Measurements from ENCODE around the gene KRTAP3-1.
"Not testable (repeated sequence)": the region's sequence is repeated elsewhere in the genome, so short reads cannot be mapped to it uniquely, and the experiment has no call there.

Gene KRTAP3-1

GRCh38 chr17:41040783-41041571 lies 32.0 kb upstream of the KRTAP3-1 start, which contains the start of gene KRTAP1-1:
TSS of gene KRTAP1-1 (minus strand) at chr17:41041450. CDS start at chr17:41041397, 53 bp downstream.
- not testable (repeated sequence) for H3K4me1 ChIP-seq (ENCODE audit: control insufficient read depth, insufficient read depth, low read length, poor library complexity, severe bottlenecking); H3K4me3 ChIP-seq (ENCODE audit: extremely low read depth, insufficient read depth, low read length, poor library complexity, severe bottlenecking); H3K27ac ChIP-seq (ENCODE audit: low read depth, low read length, severe bottlenecking); H3K9me3 ChIP-seq (ENCODE audit: control insufficient read depth, low read length); H3K36me3 ChIP-seq (ENCODE audit: control insufficient read depth, insufficient read depth, low read length)
- WGBS, 2 experiments (ENCODE audit: insufficient coverage in 2 of 2) = 88 to 93% methylated on average over 7 to 8 of the region's 14 CpGs

- 50 to 63% methylated on average over 1 of the region's 2 CpGs for WGBS, 2 experiments (ENCODE audit: insufficient coverage in 2 of 2)
- no peak overlapping the region for H3K4me3 ChIP-seq (ENCODE audit: extremely low read depth, insufficient read depth, low read length, poor library complexity, severe bottlenecking)
- no peaks in the 10 kb centered on the region for H3K36me3 ChIP-seq (ENCODE audit: control insufficient read depth, insufficient read depth, low read length)
- no peak overlapping the region for H3K27ac ChIP-seq (ENCODE audit: low read depth, low read length, severe bottlenecking)
- no peaks in the 10 kb centered on the region for H3K4me1 ChIP-seq (ENCODE audit: control insufficient read depth, insufficient read depth, low read length, poor library complexity, severe bottlenecking)
- no peaks in the 10 kb centered on the region for H3K9me3 ChIP-seq (ENCODE audit: control insufficient read depth, low read length)
These were observed 29.0 kb upstream of the KRTAP3-1 start for GRCh38 chr17:41037853-41038350.

GRCh38 chr17:41034346-41034935 lies 25.5 kb upstream of the KRTAP3-1 start, which contains the start of gene KRTAP1-3:
TSS of gene KRTAP1-3 (minus strand) at chr17:41034874. CDS start at chr17:41034821, 53 bp downstream.
- not testable (repeated sequence) for H3K4me1 ChIP-seq (ENCODE audit: control insufficient read depth, insufficient read depth, low read length, poor library complexity, severe bottlenecking); H3K27ac ChIP-seq (ENCODE audit: low read depth, low read length, severe bottlenecking); H3K9me3 ChIP-seq (ENCODE audit: control insufficient read depth, low read length); H3K36me3 ChIP-seq (ENCODE audit: control insufficient read depth, insufficient read depth, low read length); H3K4me3 ChIP-seq (ENCODE audit: extremely low read depth, insufficient read depth, low read length, poor library complexity, severe bottlenecking)
- 91 to 95% methylated on average over 6 of the region's 10 CpGs for WGBS, 2 experiments (ENCODE audit: insufficient coverage in 2 of 2)

GRCh38 chr17:41029633-41030245 lies 20.8 kb upstream of the KRTAP3-1 start, which contains the start of gene KRTAP1-4:
TSS of gene KRTAP1-4 (minus strand) at chr17:41030195. CDS start at chr17:41030078, 117 bp downstream.
- no peak within 1 kb of the TSS for H3K27ac ChIP-seq (ENCODE audit: low read depth, low read length, severe bottlenecking)
- H3K9me3 ChIP-seq (ENCODE audit: control insufficient read depth, low read length) = no peaks in the 10 kb centered on the region
- H3K36me3 ChIP-seq (ENCODE audit: control insufficient read depth, insufficient read depth, low read length) = no peaks in the 10 kb centered on the region
- H3K4me3 ChIP-seq (ENCODE audit: extremely low read depth, insufficient read depth, low read length, poor library complexity, severe bottlenecking) = no peak within 1 kb of the TSS
- H3K4me1 ChIP-seq (ENCODE audit: control insufficient read depth, insufficient read depth, low read length, poor library complexity, severe bottlenecking) = no peaks in the 10 kb centered on the region
- whole genome bisulfite sequencing, 2 experiments (ENCODE audit: insufficient coverage in 2 of 2) = 90 to 94% methylated on average over 10 to 12 of the region's 12 CpGs

- Histone ChIP-seq H3K4me3 (ENCODE audit: extremely low read depth, insufficient read depth, low read length, poor library complexity, severe bottlenecking) (no peak within 1 kb of the TSS), H3K36me3 (ENCODE audit: control insufficient read depth, insufficient read depth, low read length) (no peaks in the 10 kb centered on the region), H3K4me1 (ENCODE audit: control insufficient read depth, insufficient read depth, low read length, poor library complexity, severe bottlenecking) (no peaks in the 10 kb centered on the region), H3K27ac (ENCODE audit: low read depth, low read length, severe bottlenecking) (no peak within 1 kb of the TSS), H3K9me3 (ENCODE audit: control insufficient read depth, low read length) (no peaks in the 10 kb centered on the region)
- 88 to 91% methylated on average over 7 of the region's 9 CpGs for WGBS, 2 experiments (ENCODE audit: insufficient coverage in 2 of 2)
These were observed 18.0 kb upstream of the KRTAP3-1 start, which contains the start of gene KRTAP1-5 for GRCh38 chr17:41026715-41027471. TSS of gene KRTAP1-5 (minus strand) at chr17:41027208. CDS start at chr17:41027155, 53 bp downstream.

GRCh38 chr17:41024697-41025096 lies 15.8 kb upstream of the KRTAP3-1 start:
- H3K27ac ChIP-seq (ENCODE audit: low read depth, low read length, severe bottlenecking) = no peak overlapping the region
- no peaks in the 10 kb centered on the region for H3K36me3 ChIP-seq (ENCODE audit: control insufficient read depth, insufficient read depth, low read length)
- no peaks in the 10 kb centered on the region for H3K9me3 ChIP-seq (ENCODE audit: control insufficient read depth, low read length)
- WGBS, 2 experiments (ENCODE audit: insufficient coverage in 2 of 2) = 84 to 85% methylated on average over 3 of the region's 3 CpGs
- H3K4me1 ChIP-seq (ENCODE audit: control insufficient read depth, insufficient read depth, low read length, poor library complexity, severe bottlenecking) = no peaks in the 10 kb centered on the region
- H3K4me3 ChIP-seq (ENCODE audit: extremely low read depth, insufficient read depth, low read length, poor library complexity, severe bottlenecking) = no peak overlapping the region

- Histone ChIP-seq H3K36me3 (ENCODE audit: control insufficient read depth, insufficient read depth, low read length) (no peaks in the 10 kb centered on the region), H3K9me3 (ENCODE audit: control insufficient read depth, low read length) (no peaks in the 10 kb centered on the region), H3K27ac (ENCODE audit: low read depth, low read length, severe bottlenecking) (no peak overlapping the region), H3K4me1 (ENCODE audit: control insufficient read depth, insufficient read depth, low read length, poor library complexity, severe bottlenecking) (no peaks in the 10 kb centered on the region), H3K4me3 (ENCODE audit: extremely low read depth, insufficient read depth, low read length, poor library complexity, severe bottlenecking) (no peak overlapping the region)
These were observed 11.4 kb upstream of the KRTAP3-1 start for GRCh38 chr17:41020336-41020735.

GRCh38 chr17:41019415-41019814 lies 10.5 kb upstream of the KRTAP3-1 start:
- no peak overlapping the region for H3K27ac ChIP-seq (ENCODE audit: low read depth, low read length, severe bottlenecking)
- no peaks in the 10 kb centered on the region for H3K36me3 ChIP-seq (ENCODE audit: control insufficient read depth, insufficient read depth, low read length)
- H3K4me3 ChIP-seq (ENCODE audit: extremely low read depth, insufficient read depth, low read length, poor library complexity, severe bottlenecking) = no peak overlapping the region
- no peaks in the 10 kb centered on the region for H3K4me1 ChIP-seq (ENCODE audit: control insufficient read depth, insufficient read depth, low read length, poor library complexity, severe bottlenecking)
- no peaks in the 10 kb centered on the region for H3K9me3 ChIP-seq (ENCODE audit: control insufficient read depth, low read length)
- 80 to 85% methylated on average over 1 to 2 of the region's 3 CpGs for WGBS, 2 experiments (ENCODE audit: insufficient coverage in 2 of 2)

GRCh38 chr17:41018541-41018940 lies 9.6 kb upstream of the KRTAP3-1 start:
- H3K27ac ChIP-seq (ENCODE audit: low read depth, low read length, severe bottlenecking) = no peak overlapping the region
- no peaks in the 10 kb centered on the region for H3K9me3 ChIP-seq (ENCODE audit: control insufficient read depth, low read length)
- H3K4me1 ChIP-seq (ENCODE audit: control insufficient read depth, insufficient read depth, low read length, poor library complexity, severe bottlenecking) = no peaks in the 10 kb centered on the region
- H3K36me3 ChIP-seq (ENCODE audit: control insufficient read depth, insufficient read depth, low read length) = no peaks in the 10 kb centered on the region
- 60% methylated on average over 1 of the region's 3 CpGs; no CpG with 5 or more reads in 1 of the 2 experiments for WGBS, 2 experiments (ENCODE audit: insufficient coverage in 2 of 2)
- H3K4me3 ChIP-seq (ENCODE audit: extremely low read depth, insufficient read depth, low read length, poor library complexity, severe bottlenecking) = no peak overlapping the region

- Histone ChIP-seq H3K4me1 (ENCODE audit: control insufficient read depth, insufficient read depth, low read length, poor library complexity, severe bottlenecking) (no peaks in the 10 kb centered on the region), H3K9me3 (ENCODE audit: control insufficient read depth, low read length) (no peaks in the 10 kb centered on the region), H3K36me3 (ENCODE audit: control insufficient read depth, insufficient read depth, low read length) (no peaks in the 10 kb centered on the region), H3K27ac (ENCODE audit: low read depth, low read length, severe bottlenecking) (no peak overlapping the region), H3K4me3 (ENCODE audit: extremely low read depth, insufficient read depth, low read length, poor library complexity, severe bottlenecking) (no peak overlapping the region)
- WGBS, 2 experiments (ENCODE audit: insufficient coverage in 2 of 2) = 91 to 95% methylated on average over 12 to 13 of the region's 13 CpGs
These were observed 7.8 kb upstream of the KRTAP3-1 start for GRCh38 chr17:41016578-41017215.
